Ishikawa (cell line): ENCODE measurements around the gene OR9Q1.

ENCODE experiments used
- CEBPB ChIP-seq: IDR thresholded peaks from 2 replicates; pipeline ENCODE4 v1.6.1; 2012
- CREB1 ChIP-seq: IDR thresholded peaks from 2 replicates; pipeline ENCODE4 v1.6.1; 2012; ENCODE audit warnings: low read depth
- EGR1 ChIP-seq: IDR thresholded peaks from 2 replicates; pipeline ENCODE4 v1.6.1; 2012
- EP300 ChIP-seq: IDR thresholded peaks from 2 replicates; pipeline ENCODE4 v1.6.1; 2012; ENCODE audit warnings: borderline replicate concordance
- FOXM1 ChIP-seq: IDR thresholded peaks from 2 replicates; pipeline ENCODE4 v1.6.1; 2012; ENCODE audit warnings: low read depth, borderline replicate concordance
- MAX ChIP-seq: IDR thresholded peaks from 2 replicates; pipeline ENCODE4 v1.6.1; 2012
- NFIC ChIP-seq: IDR thresholded peaks from 2 replicates; pipeline ENCODE4 v1.6.1; 2012
- RAD21 ChIP-seq: IDR thresholded peaks from 2 replicates; pipeline ENCODE4 v1.6.1; 2012; ENCODE audit warnings: low read depth
- REST ChIP-seq: IDR thresholded peaks from 2 replicates; pipeline ENCODE4 v1.6.1; 2012; ENCODE audit warnings: low read depth, mild to moderate bottlenecking
- TAF1 ChIP-seq: IDR thresholded peaks from 2 replicates; pipeline ENCODE4 v1.6.1; 2012; ENCODE audit warnings: low read depth, mild to moderate bottlenecking
- TCF12 ChIP-seq: IDR thresholded peaks from 2 replicates; pipeline ENCODE4 v1.6.1; 2012; ENCODE audit warnings: low read depth
- TEAD4 ChIP-seq: IDR thresholded peaks from 2 replicates; pipeline ENCODE4 v1.6.1; 2012
- USF1 ChIP-seq: IDR thresholded peaks from 2 replicates; pipeline ENCODE4 v1.6.1; 2012
- YY1 ChIP-seq: IDR thresholded peaks from 2 replicates; pipeline ENCODE4 v1.6.1; 2012; ENCODE audit warnings: low read depth
- ZBTB7A ChIP-seq: IDR thresholded peaks from 2 replicates; pipeline ENCODE4 v1.6.1; 2012; ENCODE audit warnings: low read depth

Gene OR9Q1

GRCh38 chr11:58028687-58029411 lies 5.2 kb downstream of the OR9Q1 start:
- TF ChIP-seq TEAD4 (no peak), ZBTB7A (no peak), RAD21 (no peak)

GRCh38 chr11:58030653-58031052 lies 7.0 kb downstream of the OR9Q1 start, which contains the start of gene OR6Q1:
Gene OR6Q1 (plus strand): TSS chr11:58030953. CDS start chr11:58030953, 0 bp downstream.
- no peak for TF ChIP-seq CEBPB

GRCh38 chr11:58034471-58034870 lies 10.8 kb downstream of the OR9Q1 start:
- TF ChIP-seq RAD21 (no peak), TEAD4 (no peak), CEBPB (no peak), NFIC (no peak), EP300 (no peak), TAF1 (no peak), CREB1 (no peak), REST (no peak), USF1 (no peak), MAX (no peak), YY1 (no peak), TCF12 (no peak), EGR1 (no peak), ZBTB7A (no peak), FOXM1 (no peak)

GRCh38 chr11:58039589-58039988 lies 15.9 kb downstream of the OR9Q1 start:
- no peak for TF ChIP-seq USF1

- TF ChIP-seq TCF12 (no peak), ZBTB7A (no peak), CEBPB (no peak), USF1 (no peak), CREB1 (no peak), FOXM1 (no peak), YY1 (no peak), EGR1 (no peak), NFIC (no peak), MAX (no peak), EP300 (no peak), RAD21 (no peak), REST (no peak), TAF1 (no peak), TEAD4 (no peak)
Observed at GRCh38 chr11:58043379-58043778, 19.7 kb downstream of the OR9Q1 start.

- no peak for TF ChIP-seq RAD21
- no peak for TF ChIP-seq CREB1
- no peak for TF ChIP-seq REST
Observed at GRCh38 chr11:58046231-58046630, 22.6 kb downstream of the OR9Q1 start.
